Stimulated activated CD8-positive, alpha-beta memory T cell treated with anti-CD3 and anti-CD28 coated beads, Interleukin-15, amount 100 ng/mL, for 1 hour (primary cell): ENCODE results near the gene PNPLA6.
A peak's percentile ranks its signal among the peaks of the same experiment; 100 is the strongest.
"Not testable (repeated sequence)": the region's sequence is repeated elsewhere in the genome, so short reads cannot be mapped to it uniquely, and the experiment has no call there.

Experiments used
- DNase-seq: peaks from one replicate; pipeline ENCODE4 v3.0.0-alpha.2; 2020; ENCODE audit warnings: low read depth

PNPLA6 gene

DNA sequence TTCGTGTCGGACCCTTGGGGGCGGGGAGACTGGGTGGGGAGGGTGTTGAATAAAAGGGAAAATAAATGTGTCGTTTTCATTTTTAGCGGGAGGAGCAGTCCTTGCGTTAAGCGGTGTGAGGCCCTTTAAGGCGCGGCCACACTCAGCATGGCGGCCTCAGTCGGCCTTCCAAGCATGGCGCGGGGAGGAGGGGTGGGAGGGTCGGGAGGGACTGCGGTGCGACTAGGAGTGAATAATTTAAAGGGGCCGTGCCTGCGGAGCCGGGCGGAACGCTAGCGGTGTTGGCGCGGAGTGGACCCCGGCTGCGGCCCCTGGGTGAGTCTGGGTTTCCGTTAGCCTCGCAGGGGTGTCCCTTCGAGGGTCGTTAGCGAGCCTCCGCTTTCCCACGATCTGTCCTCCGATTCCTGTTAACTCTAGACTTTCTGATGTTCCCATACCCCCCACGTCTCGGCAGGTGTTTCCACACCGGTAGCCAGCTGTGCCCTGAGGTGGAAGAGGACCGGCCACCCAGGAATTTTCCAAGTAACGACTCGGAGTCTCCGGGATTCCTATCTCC is 1.5 kb upstream of the PNPLA6 start:
- peak; percentile 74 for DNase-seq

- no peak for DNase-seq
Observed at GRCh38 chr19:7534531-7535046, 928 bp upstream of the PNPLA6 start.

DNA sequence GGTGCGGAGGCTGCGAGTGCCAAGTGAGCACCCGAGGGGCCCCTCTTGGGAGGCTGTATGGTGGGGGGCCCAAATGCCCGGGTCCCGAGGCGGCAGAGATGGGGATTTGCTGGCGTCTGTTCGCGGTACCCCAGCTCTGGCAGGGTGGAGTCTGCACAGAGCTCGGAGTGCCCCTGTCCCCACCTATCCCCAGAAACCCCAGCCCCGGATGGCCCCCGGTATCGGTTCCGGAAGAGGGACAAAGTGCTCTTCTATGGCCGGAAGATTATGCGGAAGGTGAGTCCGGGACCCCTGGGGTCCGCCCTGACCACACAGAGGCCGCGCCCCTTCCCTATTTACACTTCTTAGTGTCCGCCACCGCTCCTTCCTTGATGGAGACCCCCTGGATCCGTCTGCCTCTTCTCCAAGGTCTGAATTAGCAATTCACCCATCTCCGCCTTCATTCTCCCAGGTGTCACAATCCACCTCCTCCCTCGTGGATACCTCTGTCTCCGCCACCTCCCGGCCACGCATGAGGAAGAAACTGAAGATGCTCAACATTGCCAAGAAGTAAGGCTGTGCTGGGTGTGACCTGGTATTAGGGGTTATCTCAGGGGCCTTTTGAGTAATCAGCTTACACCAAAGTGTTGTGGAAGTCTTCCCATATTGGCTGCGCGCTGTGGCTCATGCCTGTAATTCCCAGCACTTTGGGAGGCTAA is 630 bp downstream of the PNPLA6 start:
- DNase-seq: no peak

GRCh38 chr19:7538990-7539389 is 3.5 kb downstream of the PNPLA6 start:
- not testable (repeated sequence) for DNase-seq

DNA sequence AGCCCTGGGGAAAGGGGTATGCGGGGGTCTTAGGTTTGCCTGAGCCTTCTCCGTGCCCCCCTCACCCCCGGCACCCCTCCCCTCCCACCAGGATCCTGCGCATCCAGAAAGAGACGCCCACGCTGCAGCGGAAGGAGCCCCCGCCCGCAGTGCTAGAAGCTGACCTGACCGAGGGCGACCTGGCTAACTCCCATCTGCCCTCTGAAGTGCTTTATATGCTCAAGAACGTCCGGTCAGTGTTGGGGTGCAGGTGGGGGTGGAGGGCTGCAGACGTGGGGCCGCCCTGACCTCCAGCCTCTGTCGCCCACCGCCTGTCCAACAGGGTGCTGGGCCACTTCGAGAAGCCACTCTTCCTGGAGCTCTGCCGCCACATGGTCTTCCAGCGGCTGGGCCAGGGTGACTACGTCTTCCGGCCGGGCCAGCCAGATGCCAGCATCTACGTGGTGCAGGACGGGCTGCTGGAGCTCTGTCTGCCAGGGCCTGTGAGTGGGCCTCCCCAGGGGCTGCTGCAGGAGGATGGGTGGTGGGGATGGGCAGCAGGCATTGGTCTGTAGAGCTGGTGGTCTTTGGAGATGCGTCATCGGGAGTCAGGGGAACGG is 4.4 kb downstream of the PNPLA6 start:
- no peak for DNase-seq

- no peak for DNase-seq
Observed at GRCh38 chr19:7540761-7541474, 5.4 kb downstream of the PNPLA6 start.

DNA sequence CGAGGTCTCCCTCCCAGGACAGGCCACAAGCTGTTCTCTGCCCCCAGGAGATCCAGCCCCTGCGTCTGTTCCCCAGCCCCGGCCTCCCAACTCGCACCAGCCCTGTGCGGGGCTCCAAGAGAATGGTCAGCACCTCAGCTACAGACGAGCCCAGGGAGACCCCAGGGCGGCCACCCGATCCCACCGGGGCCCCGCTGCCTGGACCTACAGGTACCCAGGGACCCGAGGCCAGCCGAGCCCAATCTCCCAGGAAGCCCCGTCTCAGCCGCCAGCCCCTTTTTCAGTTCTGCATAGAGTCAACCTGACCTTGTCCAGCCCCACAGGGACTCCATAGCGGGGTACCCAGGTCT is 5.9 kb downstream of the PNPLA6 start:
- no peak for DNase-seq

- no peak for DNase-seq
Observed at GRCh38 chr19:7541828-7542443, 6.4 kb downstream of the PNPLA6 start.

DNA sequence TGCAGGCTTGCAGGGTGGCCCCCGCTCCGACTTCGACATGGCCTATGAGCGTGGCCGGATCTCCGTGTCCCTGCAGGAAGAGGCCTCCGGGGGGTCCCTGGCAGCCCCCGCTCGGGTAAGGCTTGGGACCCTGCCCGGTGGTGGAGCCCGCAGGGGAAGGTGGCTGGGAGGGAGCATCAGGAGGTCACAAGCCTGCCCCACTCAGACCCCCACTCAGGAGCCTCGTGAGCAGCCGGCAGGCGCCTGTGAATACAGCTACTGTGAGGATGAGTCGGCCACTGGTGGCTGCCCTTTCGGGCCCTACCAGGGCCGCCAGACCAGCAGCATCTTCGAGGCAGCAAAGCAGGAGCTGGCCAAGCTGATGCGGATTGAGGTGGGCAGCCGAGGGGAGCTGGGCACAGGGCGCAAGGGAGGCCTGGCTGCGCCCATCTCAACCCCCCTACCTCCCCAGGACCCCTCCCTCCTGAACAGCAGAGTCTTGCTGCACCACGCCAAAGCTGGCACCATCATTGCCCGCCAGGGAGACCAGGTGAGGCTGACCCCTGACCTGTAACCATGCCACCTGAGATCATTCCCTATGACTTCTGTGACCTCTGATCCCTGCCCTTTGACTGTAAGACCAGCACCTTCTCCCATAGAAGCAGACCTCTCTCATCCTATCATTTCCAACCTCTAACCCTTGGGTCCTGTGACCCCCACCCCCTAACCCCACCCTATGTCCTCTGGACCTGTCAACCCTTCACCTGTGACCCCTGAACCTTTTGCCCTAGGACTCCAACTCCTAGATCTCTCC is 7.2 kb downstream of the PNPLA6 start:
- DNase-seq: no peak

DNA sequence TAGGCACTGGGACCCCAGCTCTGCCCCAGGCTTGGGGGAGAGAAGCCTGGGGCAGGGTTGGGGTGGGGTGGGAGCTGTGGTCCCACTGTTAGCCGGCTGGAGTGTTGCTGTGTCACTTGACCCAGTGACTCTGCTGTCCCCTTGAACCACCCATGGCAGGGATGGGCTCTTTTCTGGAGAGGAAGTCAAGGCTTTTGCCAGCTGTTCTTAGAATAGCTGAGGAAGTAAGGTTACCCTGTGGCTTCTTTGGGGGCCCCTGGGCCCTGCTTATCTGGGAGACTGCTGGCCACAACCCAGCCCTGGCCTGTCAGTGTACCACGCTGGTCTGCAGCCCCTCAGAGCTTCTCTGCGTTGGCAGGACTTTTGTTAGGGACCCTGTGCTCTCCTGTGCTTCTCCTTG is 9.1 kb downstream of the PNPLA6 start:
- no peak for DNase-seq

DNA sequence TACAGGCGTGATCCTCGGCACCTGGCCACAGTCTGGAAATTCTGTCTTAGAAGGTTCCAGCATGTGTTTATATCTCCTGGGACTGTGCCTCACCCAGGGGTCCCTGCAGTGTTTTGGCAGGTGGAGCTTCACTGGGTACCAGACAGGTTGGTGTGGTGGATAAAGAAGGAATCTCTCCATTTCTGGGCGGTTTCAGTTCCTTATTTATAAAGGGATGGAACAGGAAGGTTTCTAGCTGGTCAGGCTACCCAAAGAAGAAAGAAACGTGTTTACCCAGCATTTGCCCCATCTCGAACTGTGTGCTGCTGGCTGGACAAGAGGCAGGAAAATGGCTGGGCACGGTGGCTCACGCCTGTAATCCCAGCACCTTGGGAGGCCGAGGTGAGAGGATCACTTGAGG is 9.8 kb downstream of the PNPLA6 start:
- no peak for DNase-seq

DNA sequence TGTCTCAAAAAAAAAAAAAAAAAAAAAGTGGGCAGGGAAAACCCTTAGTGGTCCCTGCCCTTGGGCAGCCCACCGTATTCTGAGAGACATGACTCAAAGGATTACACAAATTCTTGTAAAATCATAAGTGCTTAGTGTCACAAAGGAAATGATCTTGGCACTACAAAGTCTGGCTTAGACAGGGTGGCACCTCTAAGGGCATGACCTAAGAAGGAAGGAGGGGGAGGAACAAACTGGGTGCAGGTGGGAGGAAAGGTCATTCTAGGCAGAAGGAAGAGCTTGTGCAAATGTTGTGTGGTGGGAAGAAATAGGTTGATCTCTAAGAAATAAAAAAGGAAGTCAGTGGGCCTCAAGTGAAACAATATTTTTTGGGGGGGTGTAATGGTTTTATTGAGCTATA is 10.4 kb downstream of the PNPLA6 start:
- no peak for DNase-seq

DNA sequence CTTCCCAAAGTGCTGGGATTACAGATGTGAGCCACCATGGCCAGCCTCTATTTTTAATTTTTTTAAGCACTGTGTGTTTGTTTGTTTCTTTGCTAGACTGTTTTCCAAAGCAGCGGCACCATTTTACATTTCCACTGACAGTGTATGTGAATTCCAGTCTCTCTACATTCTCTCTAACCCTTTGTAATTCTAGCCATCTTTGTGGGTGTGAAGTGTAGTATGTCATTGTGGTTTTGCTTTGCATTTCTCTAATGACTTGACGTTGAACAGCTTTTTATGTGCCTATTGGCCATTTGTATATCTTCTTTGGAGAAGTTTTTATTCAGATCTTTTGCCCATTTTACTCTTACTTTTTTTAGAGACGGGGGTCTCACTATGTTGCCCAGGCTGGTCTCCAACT is 11.6 kb downstream of the PNPLA6 start:
- no peak for DNase-seq

GRCh38 chr19:7549429-7550148 is 14.1 kb downstream of the PNPLA6 start:
- no peak for DNase-seq

DNA sequence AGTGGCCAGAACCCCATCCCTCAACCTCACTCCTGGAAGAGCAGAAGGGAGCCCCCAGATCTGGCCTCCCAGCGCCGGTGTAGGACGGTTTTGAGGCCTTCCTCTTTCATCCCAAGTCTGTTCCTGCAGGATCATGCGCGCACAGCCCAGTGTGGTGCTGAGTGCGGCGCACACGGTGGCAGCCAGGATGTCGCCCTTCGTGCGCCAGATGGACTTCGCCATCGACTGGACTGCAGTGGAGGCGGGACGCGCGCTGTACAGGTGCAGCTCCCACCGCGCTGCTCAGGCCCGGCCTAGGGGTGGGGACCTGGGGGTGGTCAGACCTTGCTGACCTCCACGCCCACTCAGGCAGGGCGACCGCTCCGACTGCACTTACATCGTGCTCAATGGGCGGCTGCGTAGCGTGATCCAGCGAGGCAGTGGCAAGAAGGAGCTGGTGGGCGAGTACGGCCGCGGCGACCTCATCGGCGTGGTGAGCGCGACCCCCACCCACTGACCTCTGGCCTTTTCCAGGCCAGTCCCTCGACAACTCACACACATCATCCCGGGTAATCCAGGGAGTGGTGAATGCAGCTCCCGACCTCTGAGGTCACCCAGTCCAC is 14.8 kb downstream of the PNPLA6 start:
- no peak for DNase-seq

GRCh38 chr19:7550987-7551761 is 15.7 kb downstream of the PNPLA6 start:
- no peak for DNase-seq

- no peak for DNase-seq
Observed at GRCh38 chr19:7552781-7553180, 17.3 kb downstream of the PNPLA6 start.

- DNase-seq: no peak
Observed at GRCh38 chr19:7554565-7554964, 19.0 kb downstream of the PNPLA6 start.

DNA sequence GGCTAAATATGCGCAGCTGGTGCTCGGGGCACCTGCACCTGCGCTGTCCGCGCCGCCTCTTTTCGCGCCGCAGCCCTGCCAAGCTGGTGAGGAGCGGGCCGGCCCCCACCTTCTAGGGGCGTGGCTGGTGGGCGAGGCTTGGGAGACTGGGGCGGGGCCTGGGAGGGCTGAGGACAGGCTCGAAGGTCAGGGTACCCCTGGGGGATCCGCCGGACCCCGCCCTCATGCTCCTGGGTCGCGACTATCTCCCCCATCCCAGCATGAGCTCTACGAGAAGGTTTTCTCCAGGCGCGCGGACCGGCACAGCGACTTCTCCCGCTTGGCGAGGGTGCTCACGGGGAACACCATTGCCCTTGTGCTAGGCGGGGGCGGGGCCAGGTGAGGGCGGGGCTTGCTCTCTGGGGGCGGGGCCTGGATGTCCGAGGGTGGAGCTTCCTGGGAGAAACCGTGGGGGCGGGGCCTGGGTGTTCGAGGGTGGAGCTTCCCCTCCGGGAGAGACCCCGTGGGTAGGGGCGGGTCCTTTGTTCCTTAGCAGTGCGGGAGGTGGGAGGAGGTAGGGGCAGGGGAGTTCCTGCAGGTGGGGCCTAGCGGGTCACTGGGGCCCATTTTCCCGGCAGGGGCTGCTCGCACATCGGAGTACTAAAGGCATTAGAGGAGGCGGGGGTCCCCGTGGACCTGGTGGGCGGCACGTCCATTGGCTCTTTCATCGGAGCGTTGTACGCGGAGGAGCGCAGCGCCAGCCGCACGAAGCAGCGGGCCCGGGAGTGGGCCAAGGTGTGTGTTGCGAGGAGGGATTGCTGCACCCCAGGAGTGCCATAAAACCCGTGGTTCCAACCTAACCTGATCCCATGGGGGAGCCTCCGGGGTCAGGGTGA is 19.7 kb downstream of the PNPLA6 start:
- DNase-seq: no peak
